ENCODE data around the gene CYP4A11. TPM values are rescaled to one million over a fixed set of nuclear protein-coding genes. Genes with fewer than 3 reads are reported as not detected.
"Not testable (repeated sequence)": the region's sequence is repeated elsewhere in the genome, so short reads cannot be mapped to it uniquely, and the experiment has no call there.

CYP4A11 gene
- polyA plus RNA-seq, 1 of the 3 experiments (the other 2 are of a cell fraction) = not detected

DNA sequence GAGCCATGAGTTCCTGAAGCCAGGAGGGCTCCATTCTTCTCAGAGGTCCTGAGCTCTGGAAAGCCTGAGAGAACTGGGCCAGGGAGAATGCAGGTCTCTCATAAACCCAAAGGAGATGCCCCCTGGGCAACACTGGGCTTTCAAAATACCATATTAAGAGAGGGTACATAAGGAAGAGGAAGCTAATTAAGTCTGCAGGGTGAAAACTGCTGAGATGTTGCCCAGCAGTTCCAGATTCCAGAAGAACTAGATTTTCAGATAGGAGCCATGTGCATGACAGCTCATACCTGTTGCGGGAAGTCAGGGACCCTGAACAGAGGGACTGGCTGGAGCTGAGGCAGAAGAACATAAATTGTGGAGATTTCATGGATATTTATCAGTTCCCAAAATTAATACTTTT is 40.9 kb downstream of the CYP4A11 start:
- H3K9ac ChIP-seq = no peak overlapping the region
- H3K79me2 ChIP-seq (ENCODE audit: insufficient read depth) = no peaks in the 10 kb centered on the region
- no peak for TF ChIP-seq MEF2A (IDR thresholded peaks at IDR 0.05; ENCODE audit: borderline replicate concordance, low read depth)
- TF ChIP-seq, protein P1, sequence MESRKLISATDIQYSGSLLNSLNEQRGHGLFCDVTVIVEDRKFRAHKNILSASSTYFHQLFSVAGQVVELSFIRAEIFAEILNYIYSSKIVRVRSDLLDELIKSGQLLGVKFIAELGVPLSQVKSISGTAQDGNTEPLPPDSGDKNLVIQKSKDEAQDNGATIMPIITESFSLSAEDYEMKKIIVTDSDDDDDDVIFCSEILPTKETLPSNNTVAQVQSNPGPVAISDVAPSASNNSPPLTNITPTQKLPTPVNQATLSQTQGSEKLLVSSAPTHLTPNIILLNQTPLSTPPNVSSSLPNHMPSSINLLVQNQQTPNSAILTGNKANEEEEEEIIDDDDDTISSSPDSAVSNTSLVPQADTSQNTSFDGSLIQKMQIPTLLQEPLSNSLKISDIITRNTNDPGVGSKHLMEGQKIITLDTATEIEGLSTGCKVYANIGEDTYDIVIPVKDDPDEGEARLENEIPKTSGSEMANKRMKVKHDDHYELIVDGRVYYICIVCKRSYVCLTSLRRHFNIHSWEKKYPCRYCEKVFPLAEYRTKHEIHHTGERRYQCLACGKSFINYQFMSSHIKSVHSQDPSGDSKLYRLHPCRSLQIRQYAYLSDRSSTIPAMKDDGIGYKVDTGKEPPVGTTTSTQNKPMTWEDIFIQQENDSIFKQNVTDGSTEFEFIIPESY (IDR thresholded peaks at IDR 0.05; ENCODE audit: borderline replicate concordance, low read depth) = no peak
- TF ChIP-seq, protein P2, sequence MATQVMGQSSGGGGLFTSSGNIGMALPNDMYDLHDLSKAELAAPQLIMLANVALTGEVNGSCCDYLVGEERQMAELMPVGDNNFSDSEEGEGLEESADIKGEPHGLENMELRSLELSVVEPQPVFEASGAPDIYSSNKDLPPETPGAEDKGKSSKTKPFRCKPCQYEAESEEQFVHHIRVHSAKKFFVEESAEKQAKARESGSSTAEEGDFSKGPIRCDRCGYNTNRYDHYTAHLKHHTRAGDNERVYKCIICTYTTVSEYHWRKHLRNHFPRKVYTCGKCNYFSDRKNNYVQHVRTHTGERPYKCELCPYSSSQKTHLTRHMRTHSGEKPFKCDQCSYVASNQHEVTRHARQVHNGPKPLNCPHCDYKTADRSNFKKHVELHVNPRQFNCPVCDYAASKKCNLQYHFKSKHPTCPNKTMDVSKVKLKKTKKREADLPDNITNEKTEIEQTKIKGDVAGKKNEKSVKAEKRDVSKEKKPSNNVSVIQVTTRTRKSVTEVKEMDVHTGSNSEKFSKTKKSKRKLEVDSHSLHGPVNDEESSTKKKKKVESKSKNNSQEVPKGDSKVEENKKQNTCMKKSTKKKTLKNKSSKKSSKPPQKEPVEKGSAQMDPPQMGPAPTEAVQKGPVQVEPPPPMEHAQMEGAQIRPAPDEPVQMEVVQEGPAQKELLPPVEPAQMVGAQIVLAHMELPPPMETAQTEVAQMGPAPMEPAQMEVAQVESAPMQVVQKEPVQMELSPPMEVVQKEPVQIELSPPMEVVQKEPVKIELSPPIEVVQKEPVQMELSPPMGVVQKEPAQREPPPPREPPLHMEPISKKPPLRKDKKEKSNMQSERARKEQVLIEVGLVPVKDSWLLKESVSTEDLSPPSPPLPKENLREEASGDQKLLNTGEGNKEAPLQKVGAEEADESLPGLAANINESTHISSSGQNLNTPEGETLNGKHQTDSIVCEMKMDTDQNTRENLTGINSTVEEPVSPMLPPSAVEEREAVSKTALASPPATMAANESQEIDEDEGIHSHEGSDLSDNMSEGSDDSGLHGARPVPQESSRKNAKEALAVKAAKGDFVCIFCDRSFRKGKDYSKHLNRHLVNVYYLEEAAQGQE (IDR thresholded peaks at IDR 0.05; ENCODE audit: low read depth, low read length) = no peak
- TF ChIP-seq CHD2 (IDR thresholded peaks at IDR 0.05; ENCODE audit: low read length, partially characterized antibody) = no peak
- no peak for TF ChIP-seq ELF1 (IDR thresholded peaks at IDR 0.05)
- TF ChIP-seq EP300 (IDR thresholded peaks at IDR 0.05; ENCODE audit: borderline replicate concordance in 1 of 2, low read depth in 1 of 2, low read length in 1 of 2) = no peak
- TF ChIP-seq NFIC (IDR thresholded peaks at IDR 0.05; ENCODE audit: borderline replicate concordance) = no peak
- TF ChIP-seq YY1 (IDR thresholded peaks at IDR 0.05; ENCODE audit: low read depth) = no peak
- no peak for TF ChIP-seq EZH2phosphoT487 (IDR thresholded peaks at IDR 0.05; ENCODE audit: borderline replicate concordance, low read depth)
- H3K4me1 ChIP-seq (ENCODE audit: control insufficient read depth in 1 of 2, insufficient read depth in 2 of 2, low read depth in 1 of 2, low read length in 1 of 2) = no peaks in the 10 kb centered on the region
- ChIA-PET POLR2A (no interaction called here), CTCF (no interaction called here)
- H3K4me3 ChIP-seq (ENCODE audit: low read depth in 2 of 2, low read length in 1 of 2) = no peak overlapping the region
- H4K20me1 ChIP-seq (ENCODE audit: insufficient read depth) = no peaks in the 10 kb centered on the region
- no peaks in the 10 kb centered on the region for H3F3A ChIP-seq (replicated peaks; ENCODE audit: insufficient read depth)
- no peaks in the 10 kb centered on the region for H3K9me2 ChIP-seq
- H2AFZ ChIP-seq (ENCODE audit: low read depth) = no peak overlapping the region
- no peaks in the 10 kb centered on the region for H3K36me3 ChIP-seq (replicated peaks in 1 of 2; ENCODE audit: control insufficient read depth in 1 of 2, insufficient read depth in 2 of 2, low read length in 1 of 2)
- no peaks in the 10 kb centered on the region for H3K27me3 ChIP-seq (ENCODE audit: insufficient read depth)
- H3K9me3 ChIP-seq = no peaks in the 10 kb centered on the region
- WGBS (ENCODE audit: low lambda C conversion rate) = 0% methylated on average over 1 of the region's 1 CpG
- no peak overlapping the region for H3K4me2 ChIP-seq
- DNase-seq = no peak
- H3K27ac ChIP-seq (ENCODE audit: low read depth in 2 of 2, low read length in 1 of 2) = no peak overlapping the region

DNA sequence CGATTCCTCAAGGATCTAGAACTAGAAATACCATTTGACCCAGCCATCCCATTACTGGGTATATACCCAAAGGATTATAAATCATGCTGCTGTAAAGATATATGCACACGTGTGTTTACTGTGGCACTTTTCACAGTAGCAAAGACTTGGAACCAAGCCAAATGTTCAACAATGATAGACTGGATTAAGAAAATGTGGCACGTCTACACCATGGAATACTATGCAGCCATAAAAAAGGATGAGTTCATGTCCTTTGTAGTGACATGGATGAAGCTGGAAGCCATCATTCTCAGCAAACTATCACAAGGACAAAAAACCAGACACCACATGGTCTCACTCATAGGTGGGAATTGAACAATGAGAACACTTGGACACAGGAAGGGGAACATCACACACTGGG is 59.6 kb downstream of the CYP4A11 start:
- WGBS (ENCODE audit: low lambda C conversion rate) = 11% methylated on average over 3 of the region's 3 CpGs

More for the DNA sequence above, 59.6 kb downstream of the CYP4A11 start:
- H3K4me3 ChIP-seq (ENCODE audit: low read depth in 2 of 2, low read length in 1 of 2); H3K27ac ChIP-seq (ENCODE audit: low read depth in 2 of 2, low read length in 1 of 2); H3K79me2 ChIP-seq (ENCODE audit: insufficient read depth); H3K4me2 ChIP-seq; POLR2A ChIA-PET; H3K9me2 ChIP-seq; H3K36me3 ChIP-seq (replicated peaks in 1 of 2; ENCODE audit: control insufficient read depth in 1 of 2, insufficient read depth in 2 of 2, low read length in 1 of 2); H3K27me3 ChIP-seq (ENCODE audit: insufficient read depth); H2AFZ ChIP-seq (ENCODE audit: low read depth); CTCF ChIA-PET; H4K20me1 ChIP-seq (ENCODE audit: insufficient read depth); H3K4me1 ChIP-seq (ENCODE audit: control insufficient read depth in 1 of 2, insufficient read depth in 2 of 2, low read depth in 1 of 2, low read length in 1 of 2); H3K9ac ChIP-seq; DNase-seq; H3K9me3 ChIP-seq; H3F3A ChIP-seq (replicated peaks; ENCODE audit: insufficient read depth): not testable (repeated sequence)

Small RNAs within 50 kb of the gene (small RNA-seq; reads per million reads assigned to genes)
- 0 reads per million in 7 experiments for gene CYP4A26P

Other genes starting within 250 kb of the CYP4A11 start
- 13.6 and 20.0 TPM in 2 replicates for gene EFCAB14, start 222.4 kb downstream of the CYP4A11 start, polyA plus RNA-seq (2012; rRNA removed)
- gene CYP4B1, start 142.4 kb downstream of the CYP4A11 start, polyA plus RNA-seq (2012; rRNA removed) = not detected in 2 replicates
- 0.67 and 0.88 TPM in 2 replicates for gene CYP4X1, start 82.2 kb upstream of the CYP4A11 start, polyA plus RNA-seq (2012; rRNA removed)
- gene CYP4Z1, start 125.8 kb upstream of the CYP4A11 start, polyA plus RNA-seq (2012; rRNA removed) = not detected in 2 replicates
- gene CYP4A22, start 196.0 kb upstream of the CYP4A11 start, polyA plus RNA-seq (2012; rRNA removed) = not detected in 2 replicates
- gene PDZK1IP1, start 248.6 kb upstream of the CYP4A11 start, polyA plus RNA-seq (2012; rRNA removed) = not detected in 2 replicates